HepG2 (cell line): Measurements from ENCODE around the gene INSIG1. TPM values are rescaled to one million over a fixed set of nuclear protein-coding genes. Genes with fewer than 3 reads are reported as not detected.

ENCODE experiments used
- ATAC-seq: fragments of 200-7000 bp; cut with Tn5 transposase; 3 replicates; pipeline ENCODE4 v1.9.1; 2020; ENCODE audit warnings: mild to moderate bottlenecking, moderate library complexity
- BruUV-seq: library from RNA; stranded (reverse); fragments of 400-500 nt; replicated peaks from 2 replicates; lab custom pipeline; 2021; lab: Mats Ljungman, UMichigan
- CTCF ChIA-PET: fragments of 300-600 bp; formaldehyde crosslinking; extraction: SDS; loops from one replicate; lab custom pipeline; 2021; ENCODE audit warnings: low total read pairs, inconsistent platforms, low intra/inter-chr PET ratio; lab: Yijun Ruan, JAX
- POLR2A ChIA-PET: fragments of 350-600 bp; sonication (Branson Sonifier 250); formaldehyde crosslinking; loops from one replicate; lab custom pipeline; 2020; ENCODE audit warnings: antibody characterized with exemption, inconsistent platforms; lab: Yijun Ruan, JAX
- DNase-seq: peaks from one replicate; pipeline ENCODE4 v3.0.0-alpha.2; 2015; ENCODE audit warnings: low spot score
- FAIRE-seq: peaks from 3 replicates; lab custom pipeline; 2011; peaks lifted over from hg19 to GRCh38; lab: Jason Lieb, UNC
- H2AFZ ChIP-seq: one replicate; pipeline ENCODE4 v1.6.1; 2011; ENCODE audit warnings: low read length, inconsistent platforms
- H3K27ac ChIP-seq: fragments of 300-600 bp; 3 replicates; pipeline ENCODE4 v1.8.0; 2011; ENCODE audit warnings: mixed run types, mild to moderate bottlenecking, mixed read lengths, low read length, inconsistent platforms; ENCODE audit not compliant: insufficient read depth; ENCODE audit errors: extremely low read length
- H3K27me3 ChIP-seq, 2 experiments: fragments of 200-600 bp in 1 of 2; 2 replicates in 1 of 2; 3 replicates in 1 of 2; pipeline versions ENCODE4 v1.6.0 to v1.8.0; 2011; ENCODE audit warnings: low read length in 2 of 2, mild to moderate bottlenecking in 2 of 2, moderate library complexity in 2 of 2, inconsistent platforms in 1 of 2; ENCODE audit not compliant: insufficient read depth in 2 of 2, control insufficient read depth in 1 of 2
- H3K36me3 ChIP-seq, 2 experiments: fragments of 200-600 bp in 1 of 2; replicated peaks in 1 of 2; 2 replicates in 1 of 2; 3 replicates in 1 of 2; pipeline versions ENCODE4 v1.5.1 to v1.8.0; 2011; ENCODE audit warnings: low read length in 2 of 2, inconsistent platforms in 1 of 2; ENCODE audit not compliant: insufficient read depth in 2 of 2, control insufficient read depth in 1 of 2
- H3K4me1 ChIP-seq: 2 replicates; pipeline ENCODE4 v1.5.1; 2012; ENCODE audit warnings: low read length, inconsistent platforms; ENCODE audit not compliant: insufficient read depth
- H3K4me2 ChIP-seq: 2 replicates; pipeline ENCODE4 v1.6.0; 2011; ENCODE audit warnings: low read depth, low read length, inconsistent platforms
- H3K4me3 ChIP-seq, 3 experiments: fragments of 200-600 bp in 1 of 3; sonication (generic), shearing (Covaris generic) in 1 of 3; replicated peaks in 1 of 3; 2 replicates each; pipeline ENCODE4 v1.5.1; 2011 to 2016; ENCODE audit warnings: low read length in 3 of 3, inconsistent platforms in 2 of 3, low read depth in 2 of 3, mild to moderate bottlenecking in 2 of 3, control low read depth in 1 of 3, mixed read lengths in 1 of 3; ENCODE audit not compliant: insufficient read depth in 1 of 3
- H3K79me2 ChIP-seq: one replicate; pipeline ENCODE4 v1.6.1; 2011; ENCODE audit warnings: low read length, inconsistent platforms; ENCODE audit not compliant: insufficient read depth
- H3K9ac ChIP-seq: 2 replicates; pipeline ENCODE4 v1.6.0; 2011; ENCODE audit warnings: mild to moderate bottlenecking, low read depth, low read length, inconsistent platforms; ENCODE audit not compliant: insufficient read depth
- H3K9me3 ChIP-seq: 2 replicates; pipeline ENCODE4 v1.5.1; 2012; ENCODE audit warnings: mild to moderate bottlenecking, low read length
- H4K20me1 ChIP-seq: 2 replicates; pipeline ENCODE4 v1.6.0; 2011; ENCODE audit warnings: inconsistent platforms, mild to moderate bottlenecking, low read length, moderate library complexity; ENCODE audit not compliant: insufficient read depth
- CBX5 ChIP-seq: sonication (generic); formaldehyde crosslinking; IDR thresholded peaks from 2 replicates; pipeline ENCODE4 v1.4.0; 2020; ENCODE audit warnings: missing genetic modification reagents, borderline replicate concordance
- CENPBD1 ChIP-seq: sonication (generic); formaldehyde crosslinking; IDR thresholded peaks from 2 replicates; pipeline ENCODE4 v1.8.0; 2022; ENCODE audit warnings: missing genetic modification reagents, low read depth, mild to moderate bottlenecking, borderline replicate concordance
- DMAP1 ChIP-seq: IDR thresholded peaks from 2 replicates; pipeline ENCODE4 v1.6.1; 2016
- MED13 ChIP-seq: sonication (generic); formaldehyde crosslinking; IDR thresholded peaks from 2 replicates; pipeline ENCODE4 v1.5.0; 2020; ENCODE audit warnings: missing genetic modification reagents
- NKX3-1 ChIP-seq: sonication (generic); formaldehyde crosslinking; IDR thresholded peaks from 2 replicates; pipeline ENCODE4 v1.5.0; 2020; ENCODE audit warnings: missing genetic modification reagents
- PHF20 ChIP-seq: sonication (generic); formaldehyde crosslinking; IDR thresholded peaks from 2 replicates; pipeline ENCODE4 v1.5.0; 2020; ENCODE audit warnings: mild to moderate bottlenecking, missing genetic modification reagents
- SIX1 ChIP-seq: sonication (generic); formaldehyde crosslinking; IDR thresholded peaks from 2 replicates; pipeline ENCODE4 v1.4.0; 2020; ENCODE audit warnings: missing genetic modification reagents, borderline replicate concordance
- SUZ12 ChIP-seq: fragments of 150-350 bp; IDR thresholded peaks from 2 replicates; pipeline ENCODE4 v1.6.1; 2014; ENCODE audit warnings: low read depth, low read length
- ZNF101 ChIP-seq: sonication (generic); formaldehyde crosslinking; IDR thresholded peaks from 2 replicates; pipeline ENCODE4 v1.4.0; 2020; ENCODE audit warnings: mild to moderate bottlenecking, low read depth, missing genetic modification reagents, borderline replicate concordance
- ZNF160 ChIP-seq: sonication (generic); formaldehyde crosslinking; IDR thresholded peaks from 2 replicates; pipeline ENCODE4 v1.8.0; 2022; ENCODE audit warnings: mild to moderate bottlenecking, inconsistent platforms, missing genetic modification reagents
- ZNF550 ChIP-seq: sonication (generic); formaldehyde crosslinking; IDR thresholded peaks from 2 replicates; pipeline ENCODE4 v1.4.0; 2020; ENCODE audit warnings: mild to moderate bottlenecking, missing genetic modification reagents, borderline replicate concordance
- WGBS: methylation state at CpG from one replicate; pipeline ENCODE4 v1.1.6; 2017; ENCODE audit warnings: low lambda C conversion rate; 5-methylcytosine and 5-hydroxymethylcytosine counted together
- in situ Hi-C: cut with HindIII; loops from 2 replicates; pipeline ENCODE4 v1.10.0; 2017; ENCODE audit warnings: low pct_unique_long_range_greater_than_20kb; ENCODE audit not compliant: extremely low pct_ligation_motif_present
- intact Hi-C: fragments of 100-400 bp; cut with micrococcal nuclease; formaldehyde crosslinking; loops from one replicate; pipeline ENCODE4 v1.10.0; 2022; ENCODE audit not compliant: unreplicated experiment
- polyA plus RNA-seq, 8 experiments: library from polyadenylated mRNA; depleted of rRNA in 3 of 8; stranded (reverse) in 7 of 8; unstranded in 1 of 8; fragments of >200 nt; fragmentation: Illumina TruSeq in 4 of 8; extraction: Trizol in 4 of 8; gene quantifications; 2 replicates each; pipeline versions ENCODE4 v1.2.1 to v1.2.3, GENCODE V29; 2011 to 2016; ENCODE audit warnings: low read depth in 4 of 8, missing spikeins in 1 of 8, mixed read lengths in 1 of 8; ENCODE audit not compliant: insufficient read depth in 1 of 8
- total RNA-seq, 5 experiments: library from RNA; depleted of rRNA; stranded (reverse); fragments of >200 nt; fragmentation: Illumina TruSeq; extraction: Trizol; gene quantifications; 2 replicates each; pipeline ENCODE4 v1.2.3, GENCODE V29; 2016; ENCODE audit warnings: low read depth in 1 of 5

INSIG1 gene
- total and polyA plus RNA-seq, 2 of the 13 experiments (the other 11 are each of a cell fraction or from before 2014, with no cell fraction given), result 0.07 to 0.11 TPM

GRCh38 chr7:155281398-155281969 is 16.2 kb upstream of the INSIG1 start:
- no peak for DNase-seq
- CTCF ChIA-PET, result no interaction called here
- 15% methylated on average over 9 of the region's 9 CpGs for WGBS

GRCh38 chr7:155282671-155283070 is 15.0 kb upstream of the INSIG1 start:
- intact Hi-C loops (no loop called here), in situ Hi-C loops (no loop called here)
- H3K36me3 ChIP-seq, result no peaks in the 10 kb centered on the region
- no peak overlapping the region for H2AFZ ChIP-seq
- H3K79me2 ChIP-seq, result no peaks in the 10 kb centered on the region
- TF ChIP-seq SUZ12, result no peak
- TF ChIP-seq MED13 (CRISPR knock-in tag), result no peak
- no peak for TF ChIP-seq ZNF101 (CRISPR knock-in tag)
- TF ChIP-seq PHF20 (CRISPR knock-in tag), result no peak
- no peak for TF ChIP-seq CENPBD1 (CRISPR knock-in tag)
- no peak for TF ChIP-seq SIX1 (CRISPR knock-in tag)
- no peak for TF ChIP-seq ZNF160 (CRISPR knock-in tag)
- no peak for TF ChIP-seq NKX3-1
- no peak for TF ChIP-seq DMAP1
- no peak for TF ChIP-seq ZNF550 (CRISPR knock-in tag)
- H3K4me1 ChIP-seq, result no peaks in the 10 kb centered on the region
- FAIRE-seq, result no peak
- BruUV-seq, result no TSS peak
- no peaks in the 10 kb centered on the region for H4K20me1 ChIP-seq
- 10% methylated on average over 6 of the region's 6 CpGs for WGBS
- H3K4me2 ChIP-seq, result no peak overlapping the region
- no peak for DNase-seq
- H3K9me3 ChIP-seq, result no peaks in the 10 kb centered on the region
- no peak overlapping the region for H3K4me3 ChIP-seq
- no peak overlapping the region for H3K27ac ChIP-seq
- POLR2A ChIA-PET, result no interaction called here
- no peak for ATAC-seq
- H3K27me3 ChIP-seq, result peaks cover 7 to 60% of the 10 kb centered on the region in 2 experiments; a peak in 3 of 5 replicates
- CTCF ChIA-PET, result no interaction called here
- no peak overlapping the region for H3K9ac ChIP-seq

More at GRCh38 chr7:155281398-155281969, 16.2 kb upstream of the INSIG1 start:
- H3K27ac ChIP-seq, result no peak overlapping the region
- no peaks in the 10 kb centered on the region for H3K4me1 ChIP-seq
- H3K79me2 ChIP-seq, result no peaks in the 10 kb centered on the region
- H3K27me3 ChIP-seq, result peaks cover 4 to 65% of the 10 kb centered on the region in 2 experiments; a peak in 3 of 5 replicates
- no peak overlapping the region for H3K4me3 ChIP-seq
- H2AFZ ChIP-seq, result no peak overlapping the region
- in situ Hi-C loops, result no loop called here
- BruUV-seq, result no TSS peak
- H3K36me3 ChIP-seq, result no peaks in the 10 kb centered on the region
- POLR2A ChIA-PET, result no interaction called here
- no peak overlapping the region for H3K9ac ChIP-seq
- H3K9me3 ChIP-seq, result no peaks in the 10 kb centered on the region
- ATAC-seq, result no peak
- TF ChIP-seq CBX5 (CRISPR knock-in tag), result no peak
- H4K20me1 ChIP-seq, result no peaks in the 10 kb centered on the region
- no peak overlapping the region for H3K4me2 ChIP-seq
- intact Hi-C loops, result no loop called here
- no peak for FAIRE-seq
